GM12864 (cell line): Measurements from ENCODE around the gene TMEM191C.
"Not testable (repeated sequence)": the region's sequence is repeated elsewhere in the genome, so short reads cannot be mapped to it uniquely, and the experiment has no call there.

Experiments used
- DNase-seq: peaks from one replicate; pipeline ENCODE4 v3.0.0-alpha.2; 2011; ENCODE audit warnings: low read depth
- H3K4me3 ChIP-seq: 2 replicates; pipeline ENCODE4 v1.5.1; 2011; ENCODE audit warnings: mild to moderate bottlenecking, low read depth, low read length, control low read depth

TMEM191C gene

DNA sequence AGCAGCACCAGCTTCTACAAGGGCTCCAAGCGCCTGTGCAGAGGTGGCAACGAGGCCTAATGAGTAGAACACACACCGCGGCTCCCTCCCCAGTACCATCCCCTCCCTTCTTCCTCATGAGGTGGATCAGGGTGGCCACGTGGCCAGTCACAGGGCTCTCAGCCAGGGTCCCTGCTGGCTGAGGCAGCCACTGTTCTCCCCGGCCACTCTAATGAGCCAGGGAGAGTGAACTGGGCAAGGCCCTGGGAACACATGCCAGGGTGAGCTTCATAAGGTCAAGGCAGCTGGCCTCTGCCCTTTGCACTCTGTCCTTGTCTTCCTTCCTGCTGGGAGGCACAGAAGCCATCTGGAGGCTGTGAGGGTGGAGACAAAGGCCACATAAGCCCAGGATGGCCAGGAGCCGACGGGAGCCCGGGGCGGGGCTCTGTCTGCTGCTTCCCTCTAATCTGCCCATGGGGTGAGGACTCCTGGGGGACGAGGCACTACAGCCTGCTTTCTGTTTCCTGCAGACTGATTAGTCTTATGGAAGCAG lies 22.0 kb downstream of the TMEM191C start:
- not testable (repeated sequence) for H3K4me3 ChIP-seq, DNase-seq

DNA sequence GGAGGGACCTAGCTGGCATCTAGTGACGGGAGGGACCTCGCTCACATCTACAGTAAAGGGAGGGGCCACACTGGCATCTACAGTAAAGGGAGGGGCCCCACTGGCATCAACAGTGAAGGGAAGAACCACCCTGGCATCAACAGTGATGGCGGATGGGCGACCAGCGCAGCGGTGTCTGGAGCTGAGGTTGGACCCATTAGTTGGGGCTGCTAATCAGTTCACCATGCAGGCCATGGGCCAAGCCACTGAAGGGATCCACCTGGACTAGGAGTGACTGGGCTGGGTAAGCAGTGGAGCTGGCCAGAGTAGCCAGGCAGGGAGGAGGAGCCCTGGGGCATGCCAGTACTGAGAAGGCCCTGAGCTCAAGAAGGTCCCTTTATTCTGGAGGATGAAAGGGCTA lies 23.4 kb downstream of the TMEM191C start:
- DNase-seq, H3K4me3 ChIP-seq: not testable (repeated sequence)

- not testable (repeated sequence) for DNase-seq, H3K4me3 ChIP-seq
Measured at GRCh38 chr22:21492271-21492670, 25.1 kb downstream of the TMEM191C start.

GRCh38 chr22:21493789-21494782 lies 26.9 kb downstream of the TMEM191C start:
- H3K4me3 ChIP-seq, DNase-seq: not testable (repeated sequence)

DNA sequence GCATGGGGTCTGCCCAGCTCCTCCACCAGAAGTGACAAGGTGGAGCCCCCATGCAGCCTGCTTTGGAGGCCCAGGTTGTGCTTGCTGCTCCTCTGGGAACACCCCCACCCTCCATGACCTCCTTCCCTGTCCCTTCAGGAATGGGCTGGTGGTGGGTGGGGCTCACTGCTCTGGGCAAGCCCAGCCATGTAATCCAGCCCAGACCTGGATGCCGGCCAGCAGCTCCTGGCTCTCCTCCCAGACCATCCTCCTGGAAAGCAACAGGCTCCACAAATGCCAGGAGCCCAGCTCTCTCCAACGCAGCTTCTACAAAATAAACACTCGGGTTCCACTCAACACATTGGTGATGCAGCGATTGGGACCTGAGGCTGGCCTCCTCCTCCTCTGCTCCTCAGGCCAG lies 30.8 kb downstream of the TMEM191C start:
- H3K4me3 ChIP-seq, DNase-seq: not testable (repeated sequence)

GRCh38 chr22:21498489-21498888 lies 31.3 kb downstream of the TMEM191C start:
- not testable (repeated sequence) for H3K4me3 ChIP-seq, DNase-seq

GRCh38 chr22:21499623-21500506 lies 32.7 kb downstream of the TMEM191C start:
- DNase-seq, H3K4me3 ChIP-seq: not testable (repeated sequence)

- not testable (repeated sequence) for H3K4me3 ChIP-seq, DNase-seq
Measured at GRCh38 chr22:21510397-21510796, 43.2 kb downstream of the TMEM191C start.

- H3K4me3 ChIP-seq, DNase-seq: not testable (repeated sequence)
Measured at GRCh38 chr22:21512022-21512421, 44.8 kb downstream of the TMEM191C start.

DNA sequence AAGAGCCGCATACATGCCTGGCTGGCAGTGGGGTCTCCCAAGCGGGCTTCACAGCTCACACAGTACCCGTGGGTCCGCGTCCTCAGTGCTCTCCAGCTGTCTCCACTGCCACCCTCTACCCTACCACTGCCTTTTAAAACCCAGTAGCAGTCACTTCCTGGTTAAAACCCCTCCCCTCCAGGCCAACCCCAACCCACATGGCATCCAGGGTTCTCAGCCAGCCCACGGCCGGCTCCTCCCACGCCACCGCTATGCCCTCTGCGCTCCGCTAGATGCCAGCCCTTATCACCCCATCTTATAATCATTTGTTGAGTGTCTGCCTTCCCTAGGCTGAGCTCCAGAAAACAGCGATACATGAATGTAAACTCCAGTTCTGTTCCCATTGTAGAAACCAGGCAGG lies 46.9 kb downstream of the TMEM191C start:
- H3K4me3 ChIP-seq, DNase-seq: not testable (repeated sequence)

DNA sequence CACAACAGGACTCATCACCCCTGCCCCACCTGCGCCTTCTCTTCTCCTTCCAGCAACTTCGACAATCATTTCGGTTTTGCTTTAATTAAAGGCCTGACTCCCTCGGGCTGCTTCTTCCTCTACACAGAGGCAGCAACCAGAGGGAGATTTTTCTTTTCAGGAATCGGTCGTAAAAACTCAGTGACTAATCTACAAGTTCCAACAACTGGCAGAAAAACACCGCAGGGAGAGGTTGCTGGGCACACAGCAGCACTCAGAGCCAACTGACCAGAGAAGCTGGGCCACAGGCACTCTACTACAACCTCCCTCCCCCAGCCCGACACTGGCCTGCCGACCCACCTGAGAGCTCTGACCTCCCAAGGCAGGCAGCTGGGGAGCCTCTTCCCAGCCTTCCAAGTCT lies 48.0 kb downstream of the TMEM191C start:
- not testable (repeated sequence) for H3K4me3 ChIP-seq, DNase-seq

DNA sequence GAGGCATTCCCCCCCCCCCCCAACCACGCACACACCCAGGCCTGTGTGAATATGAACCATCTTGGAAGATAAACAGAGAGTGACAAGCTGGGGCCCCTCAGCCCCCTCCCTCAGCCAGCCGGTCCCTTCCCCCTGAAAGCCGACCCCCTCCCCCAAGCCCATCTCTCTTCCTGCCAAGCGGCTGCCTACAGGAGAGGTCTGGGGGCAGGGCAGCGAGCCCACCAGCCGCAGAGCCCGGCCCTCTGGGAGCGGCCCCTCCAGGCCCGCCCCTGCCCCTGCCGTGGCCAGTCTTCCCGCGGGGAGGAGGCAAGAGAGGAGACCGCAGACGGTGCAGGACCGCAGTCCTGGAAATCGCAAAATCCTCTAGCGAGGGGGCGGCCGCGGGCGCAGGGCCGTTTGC lies 49.3 kb downstream of the TMEM191C start:
- not testable (repeated sequence) for DNase-seq, H3K4me3 ChIP-seq

GRCh38 chr22:21516970-21517764 lies 50.0 kb downstream of the TMEM191C start:
- not testable (repeated sequence) for DNase-seq, H3K4me3 ChIP-seq
